Hepatocyte (in vitro differentiated cells): ENCODE measurements around the gene ZNRF1. TPM values are rescaled to one million over a fixed set of nuclear protein-coding genes. Genes with fewer than 3 reads are reported as not detected.

Experiments used
- DNase-seq: peaks from one replicate; pipeline ENCODE4 v3.0.0-alpha.2; 2016; ENCODE audit warnings: low spot score
- H2AFZ ChIP-seq: fragments of 200-600 bp; sonication (generic); 2 replicates; pipeline ENCODE4 v1.6.0; 2016; ENCODE audit warnings: antibody characterized with exemption, mild to moderate bottlenecking
- H3K27ac ChIP-seq: fragments of 200-600 bp; sonication (generic); 2 replicates; pipeline ENCODE4 v1.5.1; 2016; ENCODE audit warnings: mild to moderate bottlenecking
- H3K27me3 ChIP-seq: fragments of 200-600 bp; sonication (generic); 2 replicates; pipeline ENCODE4 v1.6.1; 2016
- H3K36me3 ChIP-seq: fragments of 200-600 bp; sonication (generic); replicated peaks from 2 replicates; pipeline ENCODE4 v1.5.1; 2016; ENCODE audit warnings: low read depth; ENCODE audit not compliant: insufficient read depth
- H3K4me1 ChIP-seq: fragments of 200-600 bp; sonication (generic); 2 replicates; pipeline ENCODE4 v1.5.1; 2016; ENCODE audit warnings: mild to moderate bottlenecking, moderate library complexity; ENCODE audit not compliant: insufficient read depth
- H3K4me2 ChIP-seq: fragments of 200-600 bp; sonication (generic); 2 replicates; pipeline ENCODE4 v1.6.0; 2016
- H3K4me3 ChIP-seq: fragments of 200-600 bp; sonication (generic); 2 replicates; pipeline ENCODE4 v1.5.1; 2016; ENCODE audit warnings: mild to moderate bottlenecking
- H3K79me2 ChIP-seq: fragments of 200-600 bp; sonication (generic); 2 replicates; pipeline ENCODE4 v1.6.0; 2017; ENCODE audit warnings: mild to moderate bottlenecking
- H3K9me2 ChIP-seq: fragments of 200-600 bp; sonication (generic); replicated peaks from 2 replicates; pipeline ENCODE4 v1.6.0; 2017; ENCODE audit warnings: mild to moderate bottlenecking; ENCODE audit not compliant: insufficient read depth
- H3K9me3 ChIP-seq: fragments of 200-600 bp; sonication (generic); 2 replicates; pipeline ENCODE4 v1.5.1; 2016; ENCODE audit warnings: low read depth, mild to moderate bottlenecking
- H4K20me1 ChIP-seq: fragments of 200-600 bp; sonication (generic); 2 replicates; pipeline ENCODE4 v1.6.0; 2016; ENCODE audit warnings: mild to moderate bottlenecking; ENCODE audit not compliant: insufficient read depth, poor library complexity, severe bottlenecking
- CTCF ChIP-seq: fragments of 200-600 bp; sonication (generic); IDR thresholded peaks from 2 replicates; pipeline ENCODE4 v1.5.1; 2016; ENCODE audit warnings: antibody characterized with exemption, mild to moderate bottlenecking; ENCODE audit not compliant: poor library complexity
- EZH2 ChIP-seq: fragments of 200-600 bp; sonication (generic); IDR thresholded peaks from 2 replicates; pipeline ENCODE4 v1.6.1; 2016; ENCODE audit warnings: antibody characterized with exemption, mild to moderate bottlenecking, borderline replicate concordance
- EZH2phosphoT487 ChIP-seq: fragments of 200-600 bp; sonication (generic); IDR thresholded peaks from one replicate; pipeline ENCODE4 v1.6.1; 2018; ENCODE audit warnings: antibody characterized with exemption, mild to moderate bottlenecking, low read depth, moderate library complexity; ENCODE audit not compliant: unreplicated experiment, severe bottlenecking
- WGBS: methylation state at CpG from one replicate; pipeline ENCODE4 v1.1.6; 2016; ENCODE audit warnings: low lambda C conversion rate; ENCODE audit errors: missing lambda C conversion rate; 5-methylcytosine and 5-hydroxymethylcytosine counted together
- polyA plus RNA-seq: library from polyadenylated mRNA; unstranded; fragments of >200 nt; fragmentation: Nextera tagmentation; extraction: Ambion mirVana; gene quantifications from 2 replicates; pipeline ENCODE4 v1.2.1, GENCODE V29; 2016
- total RNA-seq: library from RNA; depleted of rRNA; stranded (reverse); fragments of >200 nt; gene quantifications from 2 replicates; pipeline ENCODE4 v1.2.3, GENCODE V29; 2014

The ZNRF1 gene
- total and polyA plus RNA-seq, 2 experiments from 2014 or later: 23.0 to 46.5 TPM

GRCh38 chr16:75074304-75074793 is 75.5 kb downstream of the ZNRF1 start:
- no peak overlapping the region for H3K4me3 ChIP-seq
- 83% methylated on average over 4 of the region's 4 CpGs for WGBS
- DNase-seq: no peak
- H3K36me3 ChIP-seq: no peaks in the 10 kb centered on the region
- peaks cover 91% of the 10 kb centered on the region for H3K79me2 ChIP-seq
- no peak overlapping the region for H2AFZ ChIP-seq
- H3K27me3 ChIP-seq: no peaks in the 10 kb centered on the region
- H4K20me1 ChIP-seq: peaks cover 15% of the 10 kb centered on the region
- H3K4me1 ChIP-seq: peaks cover 13% of the 10 kb centered on the region
- H3K27ac ChIP-seq: no peak overlapping the region
- H3K9me2 ChIP-seq: no peaks in the 10 kb centered on the region
- no peak overlapping the region for H3K4me2 ChIP-seq
- no peak for TF ChIP-seq EZH2
- no peak for TF ChIP-seq CTCF
- TF ChIP-seq EZH2phosphoT487: no peak
- no peaks in the 10 kb centered on the region for H3K9me3 ChIP-seq

- Histone ChIP-seq H2AFZ (no peak overlapping the region), H3K9me2 (no peaks in the 10 kb centered on the region), H3K4me1 (peaks cover 6% of the 10 kb centered on the region), H3K27me3 (no peaks in the 10 kb centered on the region), H3K4me3 (no peak overlapping the region), H3K36me3 (no peaks in the 10 kb centered on the region), H3K79me2 (peaks cover 93% of the 10 kb centered on the region), H3K9me3 (no peaks in the 10 kb centered on the region), H3K4me2 (no peak overlapping the region), H3K27ac (no peak overlapping the region), H4K20me1 (peaks cover 15% of the 10 kb centered on the region)
- TF ChIP-seq EZH2phosphoT487: no peak
- TF ChIP-seq EZH2: no peak
- no peak for TF ChIP-seq CTCF
- no peak for DNase-seq
- 86% methylated on average over 12 of the region's 12 CpGs for WGBS
These were observed 76.3 kb downstream of the ZNRF1 start for GRCh38 chr16:75074920-75075687.

GRCh38 chr16:75075688-75076268 is 77.0 kb downstream of the ZNRF1 start:
- Histone ChIP-seq H4K20me1 (peaks cover 19% of the 10 kb centered on the region), H3K27ac (no peak overlapping the region), H3K9me3 (no peaks in the 10 kb centered on the region), H3K9me2 (no peaks in the 10 kb centered on the region), H3K4me3 (no peak overlapping the region), H3K4me2 (no peak overlapping the region), H3K79me2 (peaks cover 100% of the 10 kb centered on the region), H2AFZ (no peak overlapping the region), H3K36me3 (no peaks in the 10 kb centered on the region), H3K4me1 (no peaks in the 10 kb centered on the region), H3K27me3 (no peaks in the 10 kb centered on the region)
- TF ChIP-seq EZH2 (no peak), EZH2phosphoT487 (no peak), CTCF (no peak)
- no peak for DNase-seq
- WGBS: 97% methylated on average over 3 of the region's 3 CpGs
